HG03159 (cell line): ENCODE measurements around the gene ZNF821.
A peak's percentile ranks its signal among the peaks of the same experiment; 100 is the strongest.
"Not testable (repeated sequence)": the region's sequence is repeated elsewhere in the genome, so short reads cannot be mapped to it uniquely, and the experiment has no call there.

ENCODE experiments used
- ATAC-seq: cut with Tn5 transposase; IDR thresholded peaks from one replicate; pipeline ENCODE4 v1.9.1; 2021; ENCODE audit warnings: mild to moderate bottlenecking, moderate library complexity; ENCODE audit not compliant: unreplicated experiment

Gene ZNF821

GRCh38 chr16:71902656-71903365 lies 18.8 kb upstream of the ZNF821 start:
- no peak for ATAC-seq

DNA sequence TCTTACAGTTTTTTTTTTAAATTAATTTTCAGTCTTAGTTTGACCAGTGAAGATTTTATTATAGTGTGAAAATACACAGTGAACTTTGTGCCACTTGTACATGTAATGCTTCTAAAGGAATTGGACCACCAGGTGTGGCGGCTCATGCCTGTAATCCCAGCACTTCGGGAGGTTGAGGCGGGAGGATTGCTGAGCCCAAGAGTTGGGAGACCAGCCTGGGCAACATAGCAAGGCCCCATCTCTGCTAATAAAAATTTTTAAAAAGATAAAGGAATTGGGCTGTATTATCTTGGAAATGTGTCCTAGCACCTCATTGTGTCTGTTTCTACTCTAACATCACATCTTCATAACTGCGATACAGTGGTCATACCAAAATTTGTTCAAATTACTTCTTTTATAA lies 15.2 kb upstream of the ZNF821 start:
- no peak for ATAC-seq

DNA sequence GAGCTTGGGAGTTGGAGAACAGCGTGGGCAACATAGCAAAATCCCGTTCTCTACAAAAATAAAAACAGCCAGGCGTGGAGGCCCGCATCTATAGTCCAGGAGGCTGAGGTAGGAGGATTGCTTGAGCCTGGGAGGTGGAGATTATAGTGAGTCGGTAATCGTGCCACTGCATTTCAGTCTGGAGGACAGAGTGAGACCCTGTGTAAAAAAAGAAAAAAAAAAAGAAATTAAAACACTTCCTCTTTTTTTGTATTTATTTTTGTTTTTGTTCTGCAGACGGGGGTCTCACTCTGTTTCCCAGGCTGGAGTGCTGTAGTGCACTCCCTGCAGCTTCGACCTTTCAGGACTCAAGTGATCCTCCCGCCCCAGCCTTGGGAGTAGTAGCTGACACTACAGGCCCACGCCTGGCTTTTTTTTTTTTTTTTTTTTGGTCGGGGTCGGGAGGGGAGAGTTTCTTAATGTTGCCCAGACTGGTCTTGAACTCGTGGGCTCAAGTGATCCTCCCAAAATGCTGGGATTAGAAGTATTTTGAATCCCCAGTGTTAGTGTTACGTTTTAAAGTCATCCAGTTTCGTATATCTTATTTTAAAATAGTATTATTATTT lies 12.9 kb upstream of the ZNF821 start:
- ATAC-seq, result no peak

DNA sequence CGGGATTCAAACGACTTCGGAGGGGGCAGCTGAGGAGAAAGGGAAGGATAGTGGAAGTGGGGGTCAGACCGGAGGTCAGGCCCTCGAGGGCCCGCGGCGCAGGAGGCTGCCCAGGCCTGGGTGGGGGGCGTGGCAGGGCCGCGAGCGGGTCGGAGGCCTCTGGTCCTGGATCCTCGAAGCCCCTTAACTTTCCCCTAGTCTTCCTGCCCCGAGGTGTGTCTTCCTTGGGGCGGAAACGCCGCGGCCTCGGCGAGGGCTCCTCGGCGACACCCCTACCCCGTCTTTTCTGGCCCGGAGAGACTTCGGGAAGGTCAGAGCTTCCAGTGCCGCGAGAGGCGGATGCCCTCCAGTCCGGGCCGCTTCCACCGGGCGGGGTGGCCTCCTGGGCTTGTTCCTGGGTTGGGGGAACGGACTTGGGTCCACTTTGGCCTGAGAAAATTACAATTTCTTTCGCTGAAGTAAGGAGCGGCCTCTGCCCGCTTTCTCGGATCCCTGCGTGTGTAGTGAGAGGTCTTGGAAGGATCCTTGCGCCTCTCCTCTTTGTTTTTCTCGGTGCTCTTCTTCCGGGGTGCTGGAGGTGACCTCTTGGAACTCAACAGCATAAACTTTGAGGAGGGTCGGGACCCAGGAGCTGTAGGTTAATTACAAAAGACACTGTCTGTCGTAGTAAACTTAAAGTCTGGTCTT lies 11.8 kb upstream of the ZNF821 start:
- peak; percentile 24 for ATAC-seq

DNA sequence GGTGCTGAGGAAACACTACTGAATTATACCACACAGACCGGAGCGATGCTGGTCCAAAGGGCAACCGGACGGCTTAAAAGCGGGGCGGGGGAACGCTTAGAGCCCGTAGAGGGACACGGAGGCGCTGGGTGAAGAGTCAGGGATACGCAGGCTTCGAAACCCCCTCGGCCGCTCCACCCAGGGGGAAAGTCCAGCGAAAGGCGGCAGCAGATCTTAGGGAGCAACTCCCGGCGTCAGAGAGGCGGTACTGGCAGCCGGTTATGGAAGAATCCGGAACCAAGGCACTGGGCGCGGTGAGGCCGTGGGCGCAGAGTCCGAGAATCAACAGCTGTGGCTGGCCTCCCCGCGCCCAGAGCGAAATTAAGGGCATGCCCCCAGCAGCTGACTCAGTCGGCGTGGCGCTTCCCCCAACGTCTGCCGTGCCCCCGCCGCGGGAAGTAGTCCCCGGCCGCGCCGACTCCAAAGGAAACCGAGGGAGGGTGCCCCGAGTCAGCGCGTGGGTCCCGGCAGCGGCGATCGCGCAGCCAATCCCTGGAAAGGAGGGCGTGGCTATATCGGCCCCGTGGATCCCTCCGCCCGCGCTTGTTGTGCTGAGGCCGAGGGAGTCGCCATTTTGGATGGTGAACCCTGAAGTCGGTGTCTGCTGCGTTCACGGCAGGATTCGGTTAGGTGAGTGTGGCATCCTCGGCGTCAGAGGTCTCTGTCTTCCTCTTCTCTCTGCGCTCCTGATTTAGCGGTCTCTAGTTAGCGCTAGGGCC lies 11.1 kb upstream of the ZNF821 start, which contains the start of gene IST1:
Gene IST1 (plus strand): TSS at position 611 of the 758 bp plus-strand sequence. CDS start 20,110 bp downstream, outside the sequence.
- peak; percentile 81 for ATAC-seq

DNA sequence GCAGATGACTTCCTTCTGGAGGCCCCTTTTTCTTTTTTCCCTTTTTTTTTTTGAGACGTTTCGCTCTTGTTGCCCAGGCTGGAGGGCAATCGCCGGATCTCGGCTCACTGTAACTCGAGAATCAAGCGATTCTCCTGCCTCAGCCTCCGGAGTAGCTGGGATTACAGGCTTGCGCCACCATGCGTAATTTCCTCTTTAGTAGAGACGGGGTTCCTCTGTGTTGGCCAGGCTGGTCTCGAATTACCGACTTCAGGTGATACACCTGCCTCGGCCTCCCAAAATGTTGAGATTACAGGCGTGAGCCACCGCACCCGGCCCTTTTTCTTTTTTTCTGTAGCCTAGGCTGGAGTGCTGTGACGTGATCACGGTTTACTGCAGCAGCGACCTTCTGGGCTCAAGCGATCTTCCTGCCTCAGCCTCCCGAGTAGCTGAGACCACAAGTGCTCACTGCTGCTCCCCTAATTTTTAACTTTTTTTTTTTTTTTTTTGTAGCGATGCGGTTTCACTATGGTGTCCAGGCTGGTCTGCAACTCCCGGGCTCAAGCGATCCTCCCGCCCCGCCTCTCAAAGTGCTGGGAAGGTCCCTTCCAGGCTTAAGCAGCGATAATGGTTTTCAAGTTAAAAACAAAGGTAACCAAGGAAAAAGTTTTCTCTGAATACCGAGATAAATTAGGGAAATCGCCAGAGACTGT lies 10.4 kb upstream of the ZNF821 start:
- peak; percentile 14 for ATAC-seq

DNA sequence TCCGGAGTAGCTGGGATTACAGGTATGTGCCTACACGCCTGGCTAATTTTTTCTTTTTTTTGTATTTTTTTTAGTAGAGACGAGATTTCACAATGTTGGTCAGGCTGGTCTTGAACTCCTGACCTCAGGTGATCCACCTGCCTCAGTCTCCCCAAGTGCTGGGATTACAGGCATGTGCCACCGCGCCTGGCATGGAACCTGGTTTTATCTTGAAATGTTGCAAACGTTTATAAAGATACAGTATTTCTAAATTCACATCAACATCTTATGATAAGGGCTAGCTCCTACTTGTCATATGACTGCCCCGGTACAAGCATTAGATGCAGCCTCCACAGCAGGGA lies 9.9 kb upstream of the ZNF821 start:
- no peak for ATAC-seq

DNA sequence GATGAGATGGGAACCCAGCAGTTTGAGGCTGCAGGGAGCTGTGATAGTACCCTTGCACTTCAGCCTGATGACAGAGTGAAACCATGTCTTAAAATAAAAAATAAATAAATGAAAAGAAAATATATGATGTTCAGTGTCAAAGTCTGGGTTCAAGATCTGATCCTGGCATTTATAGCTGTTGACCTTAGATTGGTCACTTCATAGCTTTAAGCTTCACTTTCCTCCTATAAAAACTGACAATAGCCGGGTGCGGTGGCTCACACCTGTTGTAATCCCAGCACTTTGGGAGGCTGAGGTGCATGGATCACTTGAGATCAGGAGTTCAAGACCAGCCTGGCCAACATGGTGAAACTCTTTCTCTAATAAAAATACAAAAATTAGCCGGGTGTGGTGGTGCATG lies 5.2 kb upstream of the ZNF821 start:
- no peak for ATAC-seq

GRCh38 chr16:71885261-71885650 lies 1.3 kb upstream of the ZNF821 start:
- ATAC-seq, result no peak

DNA sequence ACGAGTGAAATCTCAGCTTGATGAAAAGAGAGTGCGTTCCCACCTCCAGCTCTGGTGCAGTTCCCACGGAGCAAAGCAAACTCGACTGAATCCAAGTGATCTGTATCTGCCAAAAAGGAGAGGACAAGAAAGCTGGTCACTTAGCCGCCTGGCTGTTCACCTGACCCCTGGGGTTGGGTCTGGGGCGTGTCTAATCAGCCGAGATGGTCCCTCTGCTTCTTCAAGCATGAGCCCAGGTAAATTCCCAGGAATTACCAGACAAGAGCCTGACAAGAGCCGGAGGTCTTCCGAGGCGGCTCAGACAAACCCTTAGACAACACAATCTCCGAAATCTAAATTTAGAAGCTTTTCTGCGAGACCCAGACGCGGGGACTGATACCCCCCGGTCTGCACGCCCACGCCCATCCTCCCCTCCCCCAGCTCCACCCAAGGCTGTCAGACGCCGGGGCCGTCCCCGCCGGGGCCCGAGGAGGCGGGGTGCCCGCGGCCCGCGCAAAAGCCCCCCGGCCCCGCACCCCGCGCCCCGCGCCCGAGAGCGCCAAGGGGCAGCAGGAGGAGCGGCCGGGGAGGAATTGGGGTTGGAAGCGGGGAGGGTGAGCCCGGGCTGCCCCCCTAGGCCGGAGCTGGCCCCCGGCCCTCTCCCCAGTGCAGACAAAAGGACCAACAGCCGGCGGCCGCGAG lies 674 bp downstream of the ZNF821 start:
- peak; percentile 36 for ATAC-seq

DNA sequence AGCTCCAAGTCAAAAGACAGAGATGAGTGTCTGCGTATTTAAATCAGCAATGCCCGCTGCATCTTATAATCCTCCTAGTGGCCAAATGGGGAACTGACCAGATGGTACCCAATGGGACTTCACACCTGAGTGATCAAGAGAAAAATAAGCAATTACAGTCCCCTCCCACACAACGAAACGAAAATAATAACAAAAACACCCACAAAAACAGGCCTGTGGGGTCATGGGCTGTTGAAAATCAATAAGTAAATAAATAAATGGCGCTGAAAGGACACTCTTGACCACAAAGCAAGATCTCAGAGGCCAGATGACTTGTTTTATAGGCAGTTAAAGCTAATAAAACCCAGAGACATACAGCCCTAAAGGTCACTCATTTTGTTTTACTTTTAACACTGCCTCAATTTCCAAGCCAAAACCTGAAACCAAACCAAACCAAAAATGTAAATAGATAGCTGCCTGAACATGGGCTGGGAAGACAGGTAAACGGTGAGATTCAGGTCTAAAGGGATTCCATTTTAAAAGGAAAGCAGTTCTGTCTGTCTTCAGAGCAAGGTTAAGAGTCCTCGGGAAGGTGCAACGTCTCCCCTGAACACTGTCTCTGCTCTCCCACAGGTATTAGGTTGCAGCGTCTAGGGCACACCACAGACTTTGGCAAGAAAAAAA lies 1.3 kb downstream of the ZNF821 start:
- peak; percentile 36 for ATAC-seq

GRCh38 chr16:71880176-71880575 lies 3.8 kb downstream of the ZNF821 start:
- no peak for ATAC-seq

DNA sequence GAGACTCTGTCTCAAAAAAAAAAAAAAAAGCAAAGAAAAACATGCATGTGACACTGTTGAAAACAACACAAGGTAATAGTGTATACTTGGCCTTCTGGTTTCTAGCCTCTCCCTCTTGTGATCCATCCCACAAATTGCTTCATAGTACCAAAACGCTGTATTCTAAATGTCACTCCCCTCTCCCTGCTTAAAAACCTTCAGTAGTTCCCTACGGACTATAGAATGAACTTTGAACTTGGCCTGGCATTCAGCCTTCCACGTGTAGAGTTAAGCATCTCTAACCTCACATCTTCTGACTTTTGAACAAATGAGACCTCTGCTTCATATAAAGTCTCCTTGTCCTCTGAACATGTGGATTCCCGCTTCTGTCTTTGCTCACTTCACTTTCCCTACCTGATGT lies 5.1 kb downstream of the ZNF821 start:
- ATAC-seq, result no peak

GRCh38 chr16:71873199-71873598 lies 10.8 kb downstream of the ZNF821 start:
- no peak for ATAC-seq

- ATAC-seq, result no peak
Measured at GRCh38 chr16:71870818-71871217, 13.2 kb downstream of the ZNF821 start.

DNA sequence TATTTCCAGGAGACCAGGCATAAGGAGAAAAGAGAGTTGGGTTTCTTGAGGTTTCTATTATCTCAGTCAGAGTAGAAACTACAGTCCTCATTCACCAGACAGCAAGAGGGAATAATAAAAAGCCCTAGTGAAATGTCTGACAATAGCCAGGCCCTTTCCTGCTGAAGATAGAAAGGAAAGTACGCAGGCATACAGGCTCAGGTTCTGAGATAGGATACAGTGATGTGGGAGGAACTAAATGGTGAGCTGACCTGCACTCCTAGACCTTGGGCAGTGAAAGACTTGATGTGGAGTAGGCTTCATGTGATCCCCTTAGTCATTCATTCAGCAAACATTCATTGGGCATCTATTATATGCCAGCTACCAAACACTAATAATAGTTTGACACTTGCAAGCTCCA lies 14.9 kb downstream of the ZNF821 start:
- ATAC-seq, result no peak

DNA sequence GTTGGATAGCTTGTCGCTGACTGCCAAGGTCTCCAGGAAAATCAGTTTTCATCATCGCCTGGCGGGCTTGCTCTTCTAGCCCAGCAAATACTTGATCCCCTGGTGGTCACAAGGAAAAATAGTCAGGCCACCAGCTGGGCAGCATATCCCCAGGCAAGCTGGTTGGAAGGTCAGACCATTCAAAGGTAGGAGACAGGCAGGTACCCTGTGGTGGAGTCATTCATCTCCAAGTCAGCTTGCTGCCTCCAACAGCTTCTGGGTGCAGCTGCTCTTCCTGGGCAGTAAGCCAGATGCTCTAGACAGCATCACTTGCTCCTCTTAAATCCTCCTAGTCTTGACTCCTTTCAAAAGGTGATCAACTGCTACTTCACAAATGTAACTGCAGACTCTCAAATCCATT lies 16.0 kb downstream of the ZNF821 start:
- ATAC-seq, result no peak

GRCh38 chr16:71867175-71867574 lies 16.8 kb downstream of the ZNF821 start:
- not testable (repeated sequence) for ATAC-seq

GRCh38 chr16:71865173-71865863 lies 18.7 kb downstream of the ZNF821 start:
- ATAC-seq, result no peak
